GM12878 (cell line): Measurements from ENCODE around the gene LOXL3. TPM values are rescaled to one million over a fixed set of nuclear protein-coding genes. Genes with fewer than 3 reads are reported as not detected.

Experiments
- ATAC-seq: fragments of 200-7000 bp; cut with Tn5 transposase; 3 replicates; pipeline ENCODE4 v1.9.1; 2020; ENCODE audit warnings: mild to moderate bottlenecking, moderate library complexity
- BruUV-seq: library from RNA; stranded (reverse); fragments of 400-500 nt; replicated peaks from 2 replicates; lab custom pipeline; 2021; lab: Mats Ljungman, UMichigan
- CTCF ChIA-PET: fragments of 300-600 bp; sonication (Branson Sonifier 250); formaldehyde crosslinking; extraction: SDS; loops from one replicate; lab custom pipeline; 2021; ENCODE audit warnings: inconsistent platforms; lab: Yijun Ruan, JAX
- POLR2A ChIA-PET: fragments of 350-600 bp; formaldehyde crosslinking; extraction: SDS; loops from one replicate; lab custom pipeline; 2021; ENCODE audit warnings: inconsistent platforms; lab: Charles Lee
- RAD21 ChIA-PET: fragments of 300-600 bp; sonication (Branson Sonifier 250); formaldehyde crosslinking; loops from one replicate; lab custom pipeline; 2023; ENCODE audit warnings: antibody characterized with exemption; ENCODE audit not compliant: unreplicated experiment; lab: Charles Lee
- SMC1A ChIA-PET: fragments of 300-600 bp; sonication (Branson Sonifier 250); formaldehyde crosslinking; loops from one replicate; lab custom pipeline; 2023; ENCODE audit not compliant: unreplicated experiment, uncharacterized antibody; lab: Charles Lee
- DNase-seq: peaks from one replicate; pipeline ENCODE4 v3.0.0-alpha.2; 2011; ENCODE audit warnings: low read depth, low spot score
- FAIRE-seq: peaks from 3 replicates; lab custom pipeline; 2011; peaks lifted over from hg19 to GRCh38; lab: Jason Lieb, UNC
- H2AFZ ChIP-seq: 2 replicates; pipeline ENCODE4 v1.6.0; 2011; ENCODE audit warnings: low read depth, low read length, control low read depth; ENCODE audit not compliant: control insufficient read depth
- H3K27ac ChIP-seq: 2 replicates; pipeline ENCODE4 v1.5.1; 2011; ENCODE audit warnings: control low read depth; ENCODE audit not compliant: control insufficient read depth, insufficient read depth
- H3K27me3 ChIP-seq, 2 experiments: replicated peaks in 1 of 2; 2 replicates each; pipeline versions ENCODE4 v1.6.0 to v1.6.1; 2011; ENCODE audit warnings: low read length in 1 of 2; ENCODE audit not compliant: control insufficient read depth in 2 of 2, insufficient read depth in 2 of 2
- H3K36me3 ChIP-seq, 2 experiments: 2 replicates each; pipeline ENCODE4 v1.5.1; 2011; ENCODE audit warnings: low read length in 1 of 2; ENCODE audit not compliant: control insufficient read depth in 2 of 2, insufficient read depth in 2 of 2
- H3K4me1 ChIP-seq: 2 replicates; pipeline ENCODE4 v1.6.1; 2011; ENCODE audit warnings: mild to moderate bottlenecking, low read length, moderate library complexity, mixed read lengths; ENCODE audit not compliant: control insufficient read depth, insufficient read depth
- H3K4me2 ChIP-seq: 2 replicates; pipeline ENCODE4 v1.6.0; 2011; ENCODE audit warnings: control low read depth; ENCODE audit not compliant: control insufficient read depth, insufficient read depth
- H3K4me3 ChIP-seq: fragments of 200-600 bp; sonication (generic); 2 replicates; pipeline ENCODE4 v1.5.1; 2016
- H3K79me2 ChIP-seq: 2 replicates; pipeline ENCODE4 v1.6.0; 2011; ENCODE audit warnings: low read length; ENCODE audit not compliant: control insufficient read depth, insufficient read depth
- H3K9ac ChIP-seq: 2 replicates; pipeline ENCODE4 v1.8.0; 2011; ENCODE audit warnings: low read length, control low read depth, mixed read lengths; ENCODE audit not compliant: control insufficient read depth, insufficient read depth
- H3K9me3 ChIP-seq: replicated peaks from 3 replicates; pipeline ENCODE4 v1.5.1; 2011; ENCODE audit warnings: mild to moderate bottlenecking, low read length; ENCODE audit not compliant: control insufficient read depth, insufficient read depth
- H4K20me1 ChIP-seq: 2 replicates; pipeline ENCODE4 v1.6.0; 2011; ENCODE audit not compliant: control insufficient read depth, insufficient read depth
- ATF2 ChIP-seq: IDR thresholded peaks from 2 replicates; pipeline ENCODE4 v1.6.1; 2012; ENCODE audit warnings: low read length, inconsistent platforms
- GABPA ChIP-seq: IDR thresholded peaks from 2 replicates; pipeline ENCODE4 v1.6.1; 2014; ENCODE audit warnings: antibody characterized with exemption, low read depth, mild to moderate bottlenecking, inconsistent platforms
- GATAD2B ChIP-seq: fragments of 450-650 bp; conservative IDR thresholded peaks from 2 replicates; pipeline ENCODE4 v1.6.1; 2017; ENCODE audit warnings: low read depth, mild to moderate bottlenecking, moderate library complexity
- HCFC1 ChIP-seq: fragments of 150-350 bp; IDR thresholded peaks from 2 replicates; pipeline ENCODE4 v1.6.1; 2014; ENCODE audit warnings: low read length
- HDAC6 ChIP-seq: fragments of 200-600 bp; sonication (generic); IDR thresholded peaks from one replicate; pipeline ENCODE4 v1.8.0; 2017; ENCODE audit warnings: antibody characterized with exemption; ENCODE audit not compliant: unreplicated experiment
- IKZF2 ChIP-seq, 2 experiments: fragments of 450-650 bp; IDR thresholded peaks; 2 replicates each; pipeline ENCODE4 v1.6.1; 2017; ENCODE audit warnings: mild to moderate bottlenecking in 2 of 2, moderate library complexity in 2 of 2
- KDM1A ChIP-seq: fragments of 200-600 bp; sonication (generic); IDR thresholded peaks from 2 replicates; pipeline ENCODE4 v1.6.1; 2016; ENCODE audit warnings: borderline replicate concordance
- POLR2A ChIP-seq: IDR thresholded peaks from 2 replicates; pipeline ENCODE4 v1.6.1; 2011; ENCODE audit warnings: low read depth, mild to moderate bottlenecking, low read length
- POLR2AphosphoS5 ChIP-seq: IDR thresholded peaks from 2 replicates; pipeline ENCODE4 v1.6.1; 2011; ENCODE audit warnings: mild to moderate bottlenecking, low read length, inconsistent platforms
- RFX5 ChIP-seq: IDR thresholded peaks from 2 replicates; pipeline ENCODE4 v1.6.1; 2011; ENCODE audit warnings: low read depth, low read length, improper control_type of control experiment
- SKIL ChIP-seq: fragments of 450-650 bp; IDR thresholded peaks from 2 replicates; pipeline ENCODE4 v1.6.1; 2017; ENCODE audit warnings: mild to moderate bottlenecking, low read depth, inconsistent platforms; ENCODE audit not compliant: poor library complexity, severe bottlenecking
- SREBF1 ChIP-seq: IDR thresholded peaks from 2 replicates; pipeline ENCODE4 v1.6.1; 2012; ENCODE audit warnings: mild to moderate bottlenecking, low read length
- SREBF2 ChIP-seq: IDR thresholded peaks from 2 replicates; pipeline ENCODE4 v1.6.1; 2012; ENCODE audit warnings: mild to moderate bottlenecking, low read length
- SUPT20H ChIP-seq: IDR thresholded peaks from 2 replicates; pipeline ENCODE4 v1.6.1; 2011; ENCODE audit warnings: low read depth, mild to moderate bottlenecking, low read length, moderate library complexity, borderline replicate concordance; ENCODE audit not compliant: control insufficient read depth
- TCF12 ChIP-seq: IDR thresholded peaks from 2 replicates; pipeline ENCODE4 v1.6.1; 2011; ENCODE audit warnings: low read depth, mild to moderate bottlenecking, low read length
- ZNF217 ChIP-seq: fragments of 450-650 bp; IDR thresholded peaks from 2 replicates; pipeline ENCODE4 v1.6.1; 2017; ENCODE audit warnings: antibody characterized with exemption, mild to moderate bottlenecking
- ZNF24 ChIP-seq: fragments of 450-650 bp; IDR thresholded peaks from 2 replicates; pipeline ENCODE4 v1.6.1; 2017; ENCODE audit warnings: antibody characterized with exemption, mild to moderate bottlenecking
- ZNF622 ChIP-seq: fragments of 450-650 bp; IDR thresholded peaks from 2 replicates; pipeline ENCODE4 v1.6.1; 2017; ENCODE audit warnings: mild to moderate bottlenecking, inconsistent platforms
- ZNF687 ChIP-seq: fragments of 450-650 bp; IDR thresholded peaks from 2 replicates; pipeline ENCODE4 v1.6.1; 2017; ENCODE audit warnings: mild to moderate bottlenecking, moderate library complexity
- in situ Hi-C: fragments of 300-500 bp; cut with MboI; formaldehyde crosslinking; loops from 9 replicates; pipeline ENCODE4 v1.14.3; 2018; ENCODE audit warnings: mixed read lengths
- intact Hi-C: fragments of 100-400 bp; cut with micrococcal nuclease; formaldehyde crosslinking; loops from one replicate; pipeline ENCODE4 v1.14.2; 2022; ENCODE audit not compliant: unreplicated experiment
- polyA plus RNA-seq, 11 experiments: library from polyadenylated mRNA; depleted of rRNA in 4 of 11; unstranded in 6 of 11; stranded (reverse) in 5 of 11; fragments of >200 nt; fragmentation: Nextera tagmentation in 4 of 11; fragmentation: Illumina TruSeq in 1 of 11; extraction: Ambion mirVana in 4 of 11; extraction: Trizol in 1 of 11; gene quantifications; 1 replicate in 1 of 11; 2 replicates in 10 of 11; pipeline versions ENCODE4 v1.2.1 to v1.2.3, GENCODE V29; 2011 to 2016; ENCODE audit warnings: inconsistent platforms in 2 of 11, missing spikeins in 2 of 11, low read depth in 1 of 11
- total RNA-seq, 4 experiments: library from RNA; depleted of rRNA in 3 of 4; stranded (reverse); fragments of >200 nt in 3 of 4; fragmentation: Illumina TruSeq in 1 of 4; extraction: Trizol in 1 of 4; gene quantifications; 2 replicates each; pipeline versions ENCODE4 v1.2.1 to v1.2.3, GENCODE V29; 2013 to 2021

Gene LOXL3
- total and polyA plus RNA-seq, 10 of the 15 experiments (the other 5 are each of a cell fraction or from before 2014, with no cell fraction given), result 6.2 to 40.9 (median 23.3) TPM

GRCh38 chr2:74551530-74551929, 2.2 kb downstream of the LOXL3 start:
- ChIA-PET POLR2A (interaction anchor here (1.3 to 17.8 kb wide), 5 partner anchors 13 to 102 kb away, joined by 3 to 441 read pairs (median 9); partner anchors contain the start of genes AUP1, CCDC142, HTRA2 and SEMA4F), SMC1A (interaction anchor here (0.5 to 6.8 kb wide), 10 partner anchors 12 to 143 kb away, joined by 3 to 106 read pairs (median 16); partner anchors contain the start of genes AUP1, HTRA2 and PCGF1), RAD21 (interaction anchor here (1.8 to 8.6 kb wide), 6 partner anchors 13 to 71 kb away, joined by 5 to 96 read pairs (median 38); partner anchors contain the start of genes AUP1 and HTRA2), CTCF (interaction anchor here (0.6 to 14.3 kb wide), 10 partner anchors 9 to 68 kb away, joined by 4 to 115 read pairs (median 8); partner anchors contain the start of genes AUP1, CCDC142, DQX1 and HTRA2)
- H3K79me2 ChIP-seq, result peaks cover 86% of the 10 kb centered on the region
- H3K4me1 ChIP-seq, result peaks cover 32% of the 10 kb centered on the region
- in situ Hi-C loops, result no loop called here
- no peaks in the 10 kb centered on the region for H4K20me1 ChIP-seq
- BruUV-seq, result TSS peak; percentile 62
- FAIRE-seq (no peak), ATAC-seq (no peak), DNase-seq (no peak)
- peak overlapping the region; percentile 95 for H3K4me2 ChIP-seq
- no peaks in the 10 kb centered on the region for H3K27me3 ChIP-seq
- H3K4me3 ChIP-seq, result peak overlapping the region; percentile 95
- no peak for TF ChIP-seq ZNF217
- no peak for TF ChIP-seq POLR2AphosphoS5
- TF ChIP-seq TCF12, result no peak
- TF ChIP-seq ZNF24, result no peak
- TF ChIP-seq HCFC1, result no peak
- no peak for TF ChIP-seq SREBF2
- no peak for TF ChIP-seq POLR2A
- no peak for TF ChIP-seq KDM1A
- TF ChIP-seq IKZF2 (IDR thresholded peaks at IDR 0.05), result no peak
- no peak for TF ChIP-seq ZNF687
- TF ChIP-seq ZNF622, result no peak
- no peak for TF ChIP-seq GABPA
- no peak for TF ChIP-seq GATAD2B
- TF ChIP-seq SKIL, result no peak
- TF ChIP-seq SUPT20H, result no peak
- no peak for TF ChIP-seq ATF2
- no peak for TF ChIP-seq RFX5
- TF ChIP-seq HDAC6, result no peak
- no peak for TF ChIP-seq SREBF1
- H3K36me3 ChIP-seq, result peaks cover 0 to 4% of the 10 kb centered on the region in 2 experiments; a peak in 1 of 4 replicates
- H3K9me3 ChIP-seq, result no peaks in the 10 kb centered on the region; the same call in 2 of the 3 replicates
- no peak overlapping the region for H2AFZ ChIP-seq
- peak overlapping the region; percentile 93 for H3K27ac ChIP-seq
- intact Hi-C loops, result no loop called here
- H3K9ac ChIP-seq, result peak overlapping the region; percentile 96
